Measurements from ENCODE around the gene P2RY8.
"Not testable (repeated sequence)": the region's sequence is repeated elsewhere in the genome, so short reads cannot be mapped to it uniquely, and the experiment has no call there.

The P2RY8 gene

DNA sequence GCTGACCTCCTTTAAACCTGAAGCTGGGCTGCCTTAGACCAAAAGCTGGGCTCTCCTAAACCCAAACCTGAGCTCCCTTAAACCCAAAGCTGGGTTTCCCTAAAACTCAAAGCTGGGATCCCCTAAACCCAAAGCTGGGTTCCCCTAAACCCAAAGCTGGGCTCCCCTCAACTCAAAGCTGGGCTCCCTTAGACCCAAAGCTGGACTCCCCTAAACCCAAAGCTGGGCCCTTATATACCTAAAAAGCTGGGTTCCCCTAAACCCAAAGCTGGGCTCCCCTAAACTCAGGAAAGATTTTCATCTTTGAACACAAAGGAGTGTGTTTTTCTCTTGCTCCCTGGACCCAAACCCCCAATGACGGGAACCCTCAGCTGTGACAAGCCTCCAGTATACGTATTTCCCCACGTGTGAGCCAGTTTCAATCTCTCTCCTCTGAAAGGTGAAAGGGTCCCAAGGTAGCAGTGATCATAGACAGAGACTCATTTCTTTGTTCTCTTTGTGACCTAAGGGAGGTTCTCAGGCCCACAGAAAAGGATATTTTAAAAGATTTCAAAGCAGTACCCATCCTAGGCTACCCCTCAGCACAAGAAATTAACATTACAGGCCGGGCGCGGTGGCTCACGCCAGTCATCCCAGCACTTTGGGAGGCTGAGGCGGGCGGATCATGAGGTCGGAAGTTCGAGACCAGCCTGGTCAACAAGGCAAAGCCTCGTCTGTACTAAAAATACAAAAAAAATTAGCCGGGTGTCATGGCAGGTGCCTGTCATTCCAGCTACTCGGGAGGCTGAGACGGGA is 52.9 kb downstream of the P2RY8 start:
- TF ChIP-seq, protein P1, sequence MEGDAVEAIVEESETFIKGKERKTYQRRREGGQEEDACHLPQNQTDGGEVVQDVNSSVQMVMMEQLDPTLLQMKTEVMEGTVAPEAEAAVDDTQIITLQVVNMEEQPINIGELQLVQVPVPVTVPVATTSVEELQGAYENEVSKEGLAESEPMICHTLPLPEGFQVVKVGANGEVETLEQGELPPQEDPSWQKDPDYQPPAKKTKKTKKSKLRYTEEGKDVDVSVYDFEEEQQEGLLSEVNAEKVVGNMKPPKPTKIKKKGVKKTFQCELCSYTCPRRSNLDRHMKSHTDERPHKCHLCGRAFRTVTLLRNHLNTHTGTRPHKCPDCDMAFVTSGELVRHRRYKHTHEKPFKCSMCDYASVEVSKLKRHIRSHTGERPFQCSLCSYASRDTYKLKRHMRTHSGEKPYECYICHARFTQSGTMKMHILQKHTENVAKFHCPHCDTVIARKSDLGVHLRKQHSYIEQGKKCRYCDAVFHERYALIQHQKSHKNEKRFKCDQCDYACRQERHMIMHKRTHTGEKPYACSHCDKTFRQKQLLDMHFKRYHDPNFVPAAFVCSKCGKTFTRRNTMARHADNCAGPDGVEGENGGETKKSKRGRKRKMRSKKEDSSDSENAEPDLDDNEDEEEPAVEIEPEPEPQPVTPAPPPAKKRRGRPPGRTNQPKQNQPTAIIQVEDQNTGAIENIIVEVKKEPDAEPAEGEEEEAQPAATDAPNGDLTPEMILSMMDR (IDR thresholded peaks at IDR 0.05; ENCODE audit: control insufficient read depth, extremely low read depth, insufficient read depth) = no peak
- H3K4me3 ChIP-seq (ENCODE audit: low read depth, low read length) = no peak overlapping the region
- no peak for DNase-seq (ENCODE audit: low read depth)

DNA sequence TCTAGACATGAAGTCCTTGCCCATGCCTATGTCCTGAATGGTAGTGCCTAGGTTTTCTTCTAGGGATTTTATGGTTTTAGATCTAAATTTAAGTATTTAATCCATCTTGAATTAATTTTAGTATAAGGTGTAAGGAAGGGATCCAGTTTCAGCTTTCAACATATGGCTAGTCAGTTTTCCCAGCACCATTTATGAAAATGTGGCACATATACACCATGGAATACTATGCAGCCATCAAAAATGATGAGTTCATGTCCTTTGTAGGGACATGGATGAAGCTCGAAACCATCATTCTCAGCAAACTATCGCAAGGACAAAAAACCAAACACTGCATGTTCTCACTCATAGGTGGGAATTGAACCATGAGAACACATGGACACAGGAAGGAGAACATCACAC is 54.5 kb downstream of the P2RY8 start:
- not testable (repeated sequence) for H3K4me3 ChIP-seq (ENCODE audit: low read depth, low read length); DNase-seq (ENCODE audit: low read depth)

DNA sequence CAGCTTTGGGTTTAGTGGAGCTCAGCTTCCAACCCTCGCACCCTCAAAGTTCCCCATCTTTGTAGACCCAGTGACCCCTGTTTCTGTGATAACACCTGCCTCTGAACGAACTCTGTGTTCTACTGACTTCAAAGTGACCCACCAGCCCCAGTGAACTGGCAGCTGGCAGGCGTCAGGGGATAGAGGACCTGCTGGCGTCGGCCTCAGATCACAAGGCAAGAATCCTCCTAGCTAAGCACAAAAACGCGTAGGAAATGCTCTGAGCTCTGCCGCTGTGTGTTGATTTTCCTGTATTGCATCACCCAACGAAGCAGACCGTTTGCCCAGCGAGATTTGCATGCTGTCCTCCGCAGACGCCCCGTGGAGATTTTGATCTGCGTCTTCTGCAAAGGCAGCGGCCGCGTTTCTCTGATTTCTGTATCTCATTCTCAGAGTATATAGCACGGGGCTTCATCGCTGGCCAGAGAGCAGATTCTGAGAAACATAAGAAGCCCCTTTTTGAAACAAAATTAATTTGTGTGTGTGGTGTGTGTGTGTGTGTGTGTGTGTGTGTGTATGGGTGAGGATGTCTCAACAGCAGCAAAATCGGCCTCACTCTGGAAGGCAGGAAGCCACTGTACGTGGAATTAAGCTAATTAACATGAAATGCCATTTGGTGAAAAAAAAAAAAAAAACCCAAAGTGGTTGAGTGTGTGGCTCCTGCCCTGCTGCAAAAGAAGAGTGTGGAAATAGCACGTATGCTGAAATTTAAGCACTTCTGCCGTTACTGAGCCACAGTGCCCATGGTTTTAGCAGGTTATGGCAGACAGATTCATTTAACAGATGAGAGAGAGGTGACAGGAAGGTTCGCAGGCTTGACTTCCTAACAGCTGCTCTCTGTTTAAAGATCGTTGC is 55.1 kb downstream of the P2RY8 start:
- TF ChIP-seq, protein P1 (IDR thresholded peaks at IDR 0.05; ENCODE audit: control insufficient read depth, extremely low read depth, insufficient read depth) = no peak
- H3K4me3 ChIP-seq (ENCODE audit: low read depth, low read length) = no peak overlapping the region
- peak; percentile 53 for DNase-seq (ENCODE audit: low read depth)

DNA sequence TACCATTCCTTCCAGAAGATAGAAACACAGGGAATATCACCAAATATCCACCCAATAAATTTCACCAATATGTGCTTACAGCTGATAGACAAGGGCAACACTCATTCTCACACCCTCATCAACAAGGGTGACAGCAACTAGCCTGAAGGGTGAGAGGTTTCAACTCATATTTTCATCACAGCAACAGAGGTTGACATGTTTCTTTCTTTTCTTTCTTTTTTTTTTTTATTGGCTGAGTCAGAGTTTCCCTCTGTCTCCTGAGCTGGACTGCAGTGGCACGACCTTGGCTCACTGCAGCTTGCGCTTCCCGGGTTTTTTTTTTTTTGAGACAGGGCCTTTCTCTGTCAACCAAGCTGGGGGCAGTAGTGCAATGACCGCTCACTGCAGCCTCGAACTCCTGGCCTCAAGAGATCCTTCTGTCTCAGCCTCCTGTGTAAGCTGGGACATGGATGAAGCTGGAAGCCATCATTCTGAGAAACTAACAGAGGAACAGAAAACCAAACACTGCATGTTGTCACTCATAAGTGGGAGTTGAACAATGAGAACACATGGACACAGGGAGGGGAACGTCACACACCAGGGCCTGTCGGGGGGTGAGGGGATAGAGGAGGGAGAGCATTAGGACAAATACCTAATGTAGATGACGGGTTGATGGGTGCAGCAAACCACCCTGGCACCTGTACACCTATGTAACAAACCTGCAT is 56.8 kb downstream of the P2RY8 start:
- no peak for DNase-seq (ENCODE audit: low read depth)
- TF ChIP-seq, protein P1 (IDR thresholded peaks at IDR 0.05; ENCODE audit: control insufficient read depth, extremely low read depth, insufficient read depth) = no peak
- no peak overlapping the region for H3K4me3 ChIP-seq (ENCODE audit: low read depth, low read length)

DNA sequence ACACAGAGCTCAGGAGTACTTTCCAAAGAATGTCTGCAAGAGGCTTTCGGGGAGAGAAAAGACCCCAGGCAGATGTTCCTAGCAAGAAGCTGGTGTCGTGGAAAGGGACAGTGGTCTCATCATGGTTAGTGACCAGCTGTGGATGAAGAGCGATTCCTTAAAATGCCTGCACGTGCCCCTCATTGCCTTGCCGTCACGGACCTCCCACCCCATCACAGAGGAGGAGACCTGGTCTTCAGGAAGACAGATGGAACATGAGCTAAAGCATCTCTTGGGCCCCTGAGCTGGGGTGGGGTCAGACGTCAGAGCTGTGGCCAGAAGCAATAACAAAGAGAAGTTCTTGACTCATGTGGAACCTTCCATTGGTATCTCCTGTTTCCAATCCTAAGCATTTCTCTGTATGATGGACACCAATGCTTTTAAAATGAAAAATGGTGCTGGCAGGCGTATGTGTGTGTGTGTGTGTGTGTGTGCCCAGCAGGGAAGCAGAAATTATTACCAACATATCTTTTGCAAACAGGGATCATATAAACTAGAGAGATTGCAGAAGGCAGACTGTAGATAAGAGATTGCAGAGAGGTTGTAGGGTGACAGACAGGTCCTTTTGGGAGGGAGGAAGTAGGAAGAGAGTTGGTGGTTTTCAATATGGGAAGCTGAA is 59.1 kb downstream of the P2RY8 start:
- no peak overlapping the region for H3K4me3 ChIP-seq (ENCODE audit: low read depth, low read length)
- no peak for DNase-seq (ENCODE audit: low read depth)
- TF ChIP-seq, protein P1 (IDR thresholded peaks at IDR 0.05; ENCODE audit: control insufficient read depth, extremely low read depth, insufficient read depth) = no peak

DNA sequence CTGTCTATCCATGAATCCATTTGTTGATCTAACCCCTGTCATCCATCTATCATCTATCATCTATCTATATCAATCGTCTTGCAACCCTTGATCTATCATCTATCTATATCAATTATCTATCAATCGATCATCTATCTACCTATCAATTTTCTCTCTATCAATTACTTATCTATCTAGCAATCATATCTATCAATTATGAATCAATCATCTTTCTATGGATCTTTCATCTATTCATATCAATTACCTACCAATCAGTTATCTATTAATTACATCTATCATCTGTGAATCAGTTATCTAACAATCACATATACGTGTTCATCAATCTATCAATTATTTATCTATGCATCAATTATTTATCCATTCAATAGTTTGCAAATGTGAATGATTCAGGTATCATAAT is 59.8 kb downstream of the P2RY8 start:
- TF ChIP-seq, protein P1 (IDR thresholded peaks at IDR 0.05; ENCODE audit: control insufficient read depth, extremely low read depth, insufficient read depth) = no peak
- no peak for DNase-seq (ENCODE audit: low read depth)
- no peak overlapping the region for H3K4me3 ChIP-seq (ENCODE audit: low read depth, low read length)
